Suppressor macrophage (primary cell): ENCODE data around the gene ZNF136.

Source experiments
- DNase-seq, 4 experiments: peaks; one replicate each; pipeline ENCODE4 v3.0.0-alpha.2; 2020 to 2022
- total RNA-seq, 17 experiments: gene quantifications; one replicate each; lab custom pipeline; 2026; ENCODE audit warnings: mixed read lengths in 6 of 17, inconsistent platforms in 3 of 17; lab: John Stamatoyannopoulos, UW

ZNF136 gene
- 10.7 to 27.9 (median 20.3) reads per million in 17 experiments for total RNA-seq

DNA sequence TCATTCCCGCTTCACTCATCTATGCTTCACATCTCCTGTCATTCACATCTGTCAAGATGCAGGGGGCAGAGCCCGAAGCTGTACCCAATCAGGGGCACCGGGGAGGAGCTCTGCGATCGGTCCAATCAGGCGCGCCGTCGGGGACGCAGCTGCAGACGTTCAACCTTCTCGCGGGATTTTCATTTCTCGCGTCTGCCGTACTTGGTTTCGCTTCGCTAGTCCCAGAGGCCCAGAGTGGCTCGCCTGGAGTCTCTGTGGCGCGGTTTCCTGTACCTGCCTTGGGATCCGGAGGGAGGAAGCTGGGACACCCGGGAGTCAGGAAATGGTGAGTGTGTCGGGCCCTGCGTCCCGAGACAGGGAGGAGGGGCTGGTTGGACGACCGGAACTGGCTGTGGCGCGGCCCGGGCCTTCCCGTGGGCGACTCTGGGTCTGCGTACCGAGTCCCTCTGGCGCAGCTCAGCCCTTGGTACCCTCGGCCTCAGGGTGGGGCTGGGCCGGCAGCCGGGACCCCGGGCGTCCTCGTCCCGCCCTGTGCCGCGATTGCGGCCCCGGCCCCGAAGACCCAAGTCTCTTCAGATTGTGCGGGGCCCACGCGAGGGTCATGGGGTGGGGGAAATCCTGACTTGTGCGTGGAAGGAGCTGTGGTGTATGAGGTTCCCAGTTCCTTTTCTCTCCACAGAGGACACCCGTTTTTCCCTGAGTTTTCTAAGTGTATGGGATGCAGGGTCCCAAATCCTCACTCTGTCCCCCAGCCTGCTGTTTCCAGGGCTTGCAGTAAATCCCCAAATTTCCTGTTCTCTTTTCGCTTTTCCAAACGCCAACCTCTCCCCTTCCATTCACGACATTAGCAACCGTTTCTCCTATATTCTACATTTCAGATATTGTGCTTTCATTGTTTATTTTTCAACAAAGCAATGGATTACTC is at the start of gene ZNF136:
Gene ZNF136 (plus strand): TSS at position 215 of the 925 bp plus-strand sequence. CDS start 108 bp downstream, at position 323.
- DNase-seq = peak; percentile 96 to 98 (median 97)

GRCh38 chr19:12113121-12113520 is 49.8 kb upstream of the ZNF136 start:
- DNase-seq = no peak

- DNase-seq = no peak
These were observed 45.5 kb upstream of the ZNF136 start for GRCh38 chr19:12117201-12117970.

- peak; percentile 24 to 43 (median 32) for DNase-seq
These were observed 36.2 kb upstream of the ZNF136 start for GRCh38 chr19:12126707-12127106.

DNA sequence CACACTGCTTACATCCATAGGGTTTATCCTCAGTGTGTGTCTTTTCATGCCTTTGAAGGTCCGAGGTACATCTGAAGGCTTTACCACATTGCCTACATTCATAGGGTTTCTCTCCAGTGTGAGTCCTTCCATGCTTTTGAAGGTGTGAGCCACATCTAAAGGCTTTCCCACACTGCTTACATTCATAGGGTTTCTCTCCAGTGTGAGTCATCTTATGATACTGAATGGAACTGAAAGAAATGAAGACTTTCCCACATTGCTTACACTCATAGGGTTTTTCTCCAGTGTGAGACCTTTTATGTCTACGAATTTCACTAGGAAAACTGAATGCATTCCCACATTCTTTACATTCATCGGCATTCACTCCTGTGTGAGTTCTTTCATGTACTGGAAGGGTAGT is 29.8 kb upstream of the ZNF136 start:
- DNase-seq = no peak

GRCh38 chr19:12137221-12137940 is 25.5 kb upstream of the ZNF136 start:
- peak in 3 of 4 experiments; percentile 33 to 54 (median 37) for DNase-seq

DNA sequence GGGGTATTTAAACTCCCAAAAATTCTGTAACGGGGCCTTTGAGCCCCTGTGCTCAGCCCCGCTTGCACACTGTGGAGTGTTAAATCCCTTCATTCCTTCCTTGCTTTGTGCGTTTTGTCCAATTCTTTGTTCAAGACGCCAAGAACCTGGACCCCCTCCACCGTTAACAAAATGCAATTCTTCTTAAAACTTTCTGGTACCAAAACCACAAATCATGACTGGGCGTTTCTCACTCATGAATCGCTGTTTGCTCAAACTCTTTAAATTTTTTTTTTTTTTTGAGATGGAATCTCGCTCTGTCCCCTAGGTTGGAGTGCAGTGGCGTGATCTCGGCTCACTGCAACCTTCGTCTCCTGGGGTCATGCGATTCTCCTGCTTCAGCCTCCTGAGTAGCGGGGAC is 23.6 kb upstream of the ZNF136 start:
- peak in 1 of 4 experiments; percentile 11 for DNase-seq

DNA sequence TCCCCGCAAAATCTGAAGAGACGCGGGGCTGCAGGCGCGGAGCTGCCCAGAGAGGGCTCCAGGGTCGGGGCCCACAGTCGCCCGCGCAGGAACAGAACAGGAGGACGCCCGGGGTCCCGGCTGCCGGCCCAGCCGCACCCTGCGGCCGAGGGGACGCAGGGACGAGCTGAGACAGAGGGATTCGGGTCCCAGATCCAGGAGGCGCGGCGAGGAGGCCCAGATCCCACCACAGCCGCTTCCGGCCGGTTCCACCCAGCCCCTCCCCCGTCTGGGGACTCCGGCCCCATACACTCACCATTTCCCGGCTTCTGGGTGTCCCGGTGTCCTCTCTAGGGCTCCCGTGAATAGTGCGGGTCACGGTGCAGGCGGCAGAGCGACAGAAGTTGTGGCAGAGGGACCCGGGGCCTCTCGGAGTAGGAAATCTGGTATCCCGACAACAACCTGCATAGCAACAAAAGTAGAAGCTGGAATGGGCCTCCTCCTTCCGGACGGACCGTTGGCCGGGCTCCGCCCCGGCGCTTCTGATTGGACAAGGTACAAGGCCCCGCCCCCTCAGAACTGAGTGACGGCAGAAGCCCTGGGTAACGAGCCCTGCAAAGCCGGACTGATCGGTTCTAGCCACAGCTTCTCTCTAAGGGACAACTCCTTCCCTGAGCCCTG is 22.9 kb upstream of the ZNF136 start, which contains the start of gene ZNF20:
Gene ZNF20 (minus strand): TSS at position 466 of the 660 bp plus-strand sequence. CDS start 168 bp downstream, at position 298.
- DNase-seq = peak; percentile 97 to 98 (median 98)

- DNase-seq = peak; percentile 91 to 95 (median 94)
These were observed 22.1 kb upstream of the ZNF136 start for GRCh38 chr19:12140545-12141404.

- no peak for DNase-seq
These were observed 21.5 kb upstream of the ZNF136 start for GRCh38 chr19:12141405-12141736.

DNA sequence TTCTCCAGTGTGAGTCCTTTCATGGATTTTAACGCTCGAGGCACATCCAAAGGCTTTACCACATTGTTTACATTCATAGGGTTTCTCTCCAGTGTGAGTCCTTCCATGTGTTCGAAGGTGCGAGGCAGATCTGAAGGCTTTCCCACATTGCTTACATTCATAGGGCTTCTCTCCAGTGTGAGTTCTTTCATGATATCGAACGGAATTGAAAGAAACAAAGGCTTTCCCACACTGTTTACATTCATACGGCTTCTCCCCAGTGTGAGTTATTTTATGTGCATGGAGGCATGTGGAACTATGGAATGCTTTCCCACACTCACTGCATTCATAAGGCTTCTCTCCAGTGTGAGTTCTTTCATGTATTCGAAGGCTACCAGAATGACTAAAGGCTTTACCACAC is 17.5 kb upstream of the ZNF136 start:
- DNase-seq = no peak

DNA sequence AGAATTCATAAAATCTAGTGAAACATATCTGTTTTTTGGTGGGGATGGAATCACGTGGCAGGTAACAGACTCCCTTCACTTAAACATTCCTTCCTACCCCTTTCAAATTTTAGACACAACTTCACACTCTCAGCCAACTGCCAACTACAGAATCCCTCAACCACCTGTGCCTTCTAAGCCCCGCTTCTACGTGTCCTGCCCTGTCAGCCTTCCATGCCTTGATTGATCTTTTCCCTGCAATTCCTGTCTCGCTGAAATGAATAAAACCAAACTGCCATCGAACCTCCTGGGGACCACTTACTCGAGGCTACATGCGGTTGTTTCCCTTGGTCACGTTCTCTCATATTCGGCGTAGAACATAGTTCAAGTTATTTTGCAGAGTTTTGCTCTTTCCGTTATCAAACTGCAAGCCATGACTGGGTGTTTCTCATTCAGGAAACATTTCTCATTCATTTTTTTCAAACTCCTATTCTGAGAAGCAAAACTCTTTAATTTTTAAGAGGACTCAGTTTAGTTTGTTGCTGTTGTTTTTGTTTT is 7.5 kb upstream of the ZNF136 start:
- no peak for DNase-seq

- DNase-seq = peak; percentile 64 to 87 (median 74)
These were observed 6.5 kb upstream of the ZNF136 start, which contains the start of gene ZNF625 for GRCh38 chr19:12156223-12157058. Gene ZNF625 (minus strand): TSS chr19:12156734. CDS start chr19:12156558, 176 bp downstream.

DNA sequence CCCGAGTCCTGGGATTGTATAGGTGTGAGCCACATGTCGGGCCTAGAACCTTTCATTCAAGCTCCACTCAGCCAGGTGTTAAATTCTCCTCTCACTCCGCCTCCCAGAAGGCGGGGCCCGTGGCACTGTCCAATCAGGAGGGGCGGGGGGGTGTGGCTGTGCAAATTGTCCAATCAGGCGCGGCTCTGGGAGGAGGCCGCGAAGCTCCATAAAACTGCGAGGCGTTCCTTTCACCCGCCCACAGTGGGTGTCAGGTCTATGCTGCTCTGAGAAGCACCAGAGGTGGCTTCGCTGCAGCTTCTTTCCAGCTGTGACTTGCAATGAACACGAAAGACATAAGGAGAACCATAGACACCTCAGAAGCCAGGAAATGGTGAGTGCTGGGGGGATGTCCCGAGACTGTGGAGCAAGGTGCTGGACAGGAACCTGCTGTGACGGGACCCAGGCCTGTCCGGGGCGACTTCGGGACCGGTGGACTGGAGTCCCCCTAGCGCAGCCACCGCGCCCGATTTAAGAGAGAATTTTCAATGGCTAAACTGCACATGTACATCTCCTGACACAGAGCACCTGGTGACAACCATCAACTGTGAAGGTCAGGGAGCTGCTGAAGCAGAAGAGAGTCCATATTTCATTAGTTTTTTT is 3.0 kb upstream of the ZNF136 start:
- DNase-seq = no peak

- DNase-seq = no peak
These were observed 399 bp upstream of the ZNF136 start for GRCh38 chr19:12162513-12162881.

- peak; percentile 38 to 62 (median 48) for DNase-seq
These were observed 930 bp downstream of the ZNF136 start for GRCh38 chr19:12163826-12164225.

DNA sequence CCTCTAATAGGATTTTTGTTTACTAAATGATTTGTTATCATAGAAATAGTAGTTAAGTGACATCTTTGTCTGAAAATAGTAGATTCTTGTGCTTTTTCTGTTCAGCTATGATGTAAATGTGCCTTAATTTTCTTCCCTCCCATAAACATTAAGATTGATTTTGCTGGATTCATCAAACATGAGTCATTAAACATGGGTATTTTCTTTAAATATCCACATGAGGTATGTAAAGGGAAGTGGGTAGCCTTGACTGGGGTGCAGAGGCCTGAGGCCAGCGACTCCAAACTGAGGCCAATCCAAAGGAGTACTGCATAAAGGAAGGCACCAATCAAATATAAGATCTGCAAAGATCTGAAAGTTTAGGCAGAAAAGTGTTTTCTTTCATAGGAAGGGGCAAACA is 3.7 kb downstream of the ZNF136 start:
- DNase-seq = peak; percentile 21 to 52 (median 30)

- DNase-seq = no peak
These were observed 17.5 kb downstream of the ZNF136 start for GRCh38 chr19:12180377-12180776.

DNA sequence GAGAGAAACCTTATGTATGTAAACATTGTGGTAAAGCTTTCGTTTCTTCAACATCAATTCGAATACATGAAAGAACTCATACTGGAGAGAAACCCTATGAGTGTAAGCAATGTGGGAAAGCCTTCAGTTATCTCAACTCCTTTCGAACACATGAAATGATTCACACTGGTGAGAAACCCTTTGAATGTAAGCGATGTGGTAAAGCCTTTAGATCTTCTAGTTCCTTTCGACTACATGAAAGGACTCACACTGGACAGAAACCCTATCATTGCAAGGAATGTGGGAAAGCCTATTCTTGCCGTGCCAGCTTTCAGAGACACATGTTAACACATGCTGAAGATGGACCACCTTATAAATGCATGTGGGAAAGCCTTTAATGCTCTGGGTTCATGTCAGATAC is 24.7 kb downstream of the ZNF136 start:
- peak in 1 of 4 experiments; percentile 10 for DNase-seq
